Astrocyte of the cerebellum (primary cell): Measurements from ENCODE around the gene KRT23.

Source experiments
- DNase-seq: peaks from one replicate; pipeline ENCODE4 v3.0.0-alpha.2; 2011; ENCODE audit warnings: low read depth
- H3K4me3 ChIP-seq: 2 replicates; pipeline ENCODE4 v1.5.1; 2011; ENCODE audit warnings: mild to moderate bottlenecking, low read depth, low read length, moderate library complexity
- in situ Hi-C: cut with HindIII; loops from 2 replicates; pipeline ENCODE4 v1.10.0; 2017; ENCODE audit warnings: low sequenced_read_pairs
- TF ChIP-seq, protein P1 (sequence below): IDR thresholded peaks from 2 replicates; pipeline ENCODE4 v1.5.1; 2012; ENCODE audit warnings: low read length, low read depth, moderate library complexity, mild to moderate bottlenecking; ENCODE audit errors: missing control alignments

Gene KRT23

DNA sequence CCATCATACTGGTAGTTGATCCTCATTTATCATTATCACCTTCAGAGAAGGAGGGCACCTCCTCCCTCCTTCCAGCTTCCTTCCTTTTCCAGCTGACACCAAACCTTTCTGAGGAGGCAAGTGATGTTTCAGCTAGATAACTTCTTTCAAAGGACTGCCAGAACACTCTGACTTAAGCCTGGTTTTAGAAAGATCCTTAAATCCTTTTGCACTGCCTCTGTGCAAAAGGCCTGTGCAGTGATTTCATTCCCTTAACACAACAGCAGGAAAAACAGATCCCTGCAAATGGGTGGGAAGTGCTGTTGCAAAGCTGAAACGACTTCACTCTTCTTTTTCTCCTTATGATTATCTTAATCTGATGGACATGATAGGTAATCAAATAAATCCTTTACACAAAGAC is 7.1 kb upstream of the KRT23 start:
- no peak overlapping the region for H3K4me3 ChIP-seq
- TF ChIP-seq, protein P1, sequence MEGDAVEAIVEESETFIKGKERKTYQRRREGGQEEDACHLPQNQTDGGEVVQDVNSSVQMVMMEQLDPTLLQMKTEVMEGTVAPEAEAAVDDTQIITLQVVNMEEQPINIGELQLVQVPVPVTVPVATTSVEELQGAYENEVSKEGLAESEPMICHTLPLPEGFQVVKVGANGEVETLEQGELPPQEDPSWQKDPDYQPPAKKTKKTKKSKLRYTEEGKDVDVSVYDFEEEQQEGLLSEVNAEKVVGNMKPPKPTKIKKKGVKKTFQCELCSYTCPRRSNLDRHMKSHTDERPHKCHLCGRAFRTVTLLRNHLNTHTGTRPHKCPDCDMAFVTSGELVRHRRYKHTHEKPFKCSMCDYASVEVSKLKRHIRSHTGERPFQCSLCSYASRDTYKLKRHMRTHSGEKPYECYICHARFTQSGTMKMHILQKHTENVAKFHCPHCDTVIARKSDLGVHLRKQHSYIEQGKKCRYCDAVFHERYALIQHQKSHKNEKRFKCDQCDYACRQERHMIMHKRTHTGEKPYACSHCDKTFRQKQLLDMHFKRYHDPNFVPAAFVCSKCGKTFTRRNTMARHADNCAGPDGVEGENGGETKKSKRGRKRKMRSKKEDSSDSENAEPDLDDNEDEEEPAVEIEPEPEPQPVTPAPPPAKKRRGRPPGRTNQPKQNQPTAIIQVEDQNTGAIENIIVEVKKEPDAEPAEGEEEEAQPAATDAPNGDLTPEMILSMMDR = no peak
- no peak for DNase-seq
- in situ Hi-C loops = no loop called here

DNA sequence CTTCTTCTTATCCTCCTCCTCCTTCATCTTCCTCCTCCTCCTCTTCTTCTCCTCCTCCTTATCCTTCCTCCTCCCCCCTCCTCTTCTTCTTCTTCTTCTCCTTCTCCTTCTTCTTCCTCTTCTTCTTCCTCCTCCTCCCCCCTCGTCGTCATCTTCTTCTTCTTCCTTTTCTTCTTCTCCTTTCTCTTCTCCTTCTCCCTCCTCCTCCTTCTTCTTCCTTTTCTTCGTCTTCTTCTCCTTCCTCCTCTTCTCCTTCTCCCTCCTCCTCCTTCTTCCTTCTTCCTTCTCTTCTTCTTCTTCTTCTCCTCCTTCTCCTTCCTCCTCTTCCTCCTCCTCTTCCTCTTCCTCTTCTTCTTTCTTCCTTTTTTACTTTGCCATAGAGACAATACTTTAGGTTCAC is 5.1 kb upstream of the KRT23 start:
- in situ Hi-C loops = no loop called here
- H3K4me3 ChIP-seq = no peak overlapping the region
- TF ChIP-seq, protein P1 = no peak

DNA sequence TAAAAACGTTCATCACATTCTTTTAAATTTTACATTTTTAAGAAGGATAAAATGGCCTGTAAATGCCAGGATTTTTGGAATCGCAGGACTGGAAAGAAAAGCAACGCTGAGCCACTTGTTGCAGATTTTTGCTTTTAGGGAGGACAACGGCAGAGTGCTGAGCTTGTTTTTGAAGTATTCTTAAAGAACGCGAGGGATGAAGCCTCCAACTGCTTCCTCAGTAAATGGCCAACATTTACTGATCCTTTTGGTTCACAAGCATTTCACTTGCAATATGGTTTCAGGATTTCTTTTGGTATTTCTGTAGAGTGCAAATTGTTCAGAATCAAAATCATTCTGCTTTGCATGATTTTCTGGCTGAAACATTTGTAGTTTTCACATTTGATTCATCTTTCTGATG is 2.8 kb upstream of the KRT23 start:
- H3K4me3 ChIP-seq = no peak overlapping the region
- TF ChIP-seq, protein P1 = no peak
- DNase-seq = no peak
- in situ Hi-C loops = no loop called here

More for the DNA sequence above, 5.1 kb upstream of the KRT23 start:
- DNase-seq = no peak

DNA sequence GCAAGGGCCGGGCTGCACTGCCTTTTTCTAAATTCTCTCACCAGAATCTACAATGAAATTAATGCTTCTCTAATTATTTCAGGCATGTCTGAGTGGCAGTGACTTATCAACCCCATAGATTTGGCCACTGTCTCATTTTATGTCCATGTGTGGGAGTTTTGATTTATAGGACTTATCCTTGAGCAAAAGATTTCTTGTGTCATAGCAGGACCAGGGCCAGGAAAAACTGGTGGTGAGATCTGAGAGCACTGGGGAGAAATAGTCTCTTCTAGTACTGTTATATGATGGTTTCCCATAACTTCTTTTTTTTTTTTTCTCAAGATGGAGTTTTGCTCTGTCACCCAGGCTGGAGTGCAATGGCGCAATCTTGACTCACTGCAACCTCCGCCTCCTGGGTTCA is 1.5 kb upstream of the KRT23 start:
- in situ Hi-C loops = no loop called here
- TF ChIP-seq, protein P1 = no peak
- DNase-seq = no peak
- no peak overlapping the region for H3K4me3 ChIP-seq

DNA sequence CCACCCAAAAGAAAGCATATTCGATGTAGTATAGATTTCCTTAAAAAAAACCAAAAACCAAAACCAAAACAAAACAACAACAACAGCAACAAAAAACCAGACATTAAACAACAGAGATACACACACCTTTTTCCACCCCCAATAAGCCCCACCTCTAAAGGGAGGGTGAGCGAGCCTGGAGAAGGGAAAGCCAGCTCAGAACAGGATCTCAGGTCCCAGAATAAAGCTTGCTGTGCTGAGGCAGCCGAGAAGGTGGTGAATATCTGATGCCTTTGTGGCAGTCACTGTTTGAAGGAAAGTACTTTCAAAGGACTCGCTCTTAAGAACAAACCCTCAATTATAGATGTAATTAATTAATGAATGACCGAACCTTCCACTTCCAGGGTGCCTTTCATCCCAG is 470 bp downstream of the KRT23 start:
- TF ChIP-seq, protein P1 = no peak
- in situ Hi-C loops = no loop called here
- no peak overlapping the region for H3K4me3 ChIP-seq
- no peak for DNase-seq

DNA sequence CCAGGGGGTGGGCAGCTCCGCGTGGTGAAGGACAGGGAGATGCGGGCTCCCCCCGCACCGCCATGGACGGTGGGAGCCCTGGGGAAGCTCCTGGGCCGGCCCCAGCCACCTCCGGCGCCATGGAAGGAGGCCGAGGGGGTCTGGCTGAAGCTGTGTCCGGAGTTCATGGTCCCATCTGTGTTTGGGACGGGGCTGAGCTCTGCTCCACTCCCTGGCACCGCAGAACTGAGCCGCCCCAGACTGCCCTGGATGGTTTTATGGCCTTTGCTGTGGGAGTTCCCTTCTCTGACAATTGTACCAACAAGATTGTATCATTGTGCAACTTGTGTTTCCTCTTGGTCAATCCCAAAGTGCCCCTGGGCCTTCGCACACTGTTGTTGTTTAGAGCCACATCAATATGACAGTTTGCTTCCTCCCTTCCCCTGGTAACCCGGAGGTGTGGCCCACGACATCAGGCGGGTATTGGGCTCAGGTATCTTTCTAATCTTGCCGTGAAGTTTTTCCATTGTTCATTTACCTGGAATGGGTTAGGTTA is 942 bp downstream of the KRT23 start:
- no peak for DNase-seq

More for the DNA sequence above, 942 bp downstream of the KRT23 start:
- in situ Hi-C loops = no loop called here
- TF ChIP-seq, protein P1 = no peak
- no peak overlapping the region for H3K4me3 ChIP-seq
